ENCODE measurements around the gene APAF1.
A peak's percentile ranks its signal among the peaks of the same experiment; 100 is the strongest.

APAF1 gene

DNA sequence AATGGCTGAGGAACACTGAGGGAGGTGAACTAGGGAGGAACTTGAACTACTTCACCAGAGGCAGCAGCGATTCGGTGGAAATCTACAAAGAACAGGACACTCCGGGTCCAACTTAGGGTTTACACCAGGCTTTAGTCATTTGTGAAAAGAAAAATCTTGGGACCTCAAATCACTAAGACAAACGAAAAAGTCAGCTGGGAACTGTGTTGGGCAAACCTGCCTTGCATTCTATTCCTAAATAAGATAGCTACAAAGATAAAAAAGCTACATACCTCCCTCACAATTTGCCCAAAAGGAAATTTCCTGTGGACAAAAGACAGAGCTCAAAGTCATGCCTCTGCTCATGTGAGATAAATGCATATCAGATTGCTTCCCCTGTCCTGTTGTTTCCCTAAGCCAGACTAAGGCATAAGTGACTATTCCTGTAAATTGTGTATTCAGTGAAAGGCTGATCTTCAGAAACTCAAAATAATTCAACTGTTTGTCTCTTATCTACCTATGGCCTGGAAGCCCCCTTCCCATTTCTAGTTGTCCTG, 106.6 kb downstream of the APAF1 start:
- Histone ChIP-seq H3K36me3 (ENCODE audit: control insufficient read depth in 2 of 2, insufficient read depth in 1 of 2, low read length in 2 of 2) (no peaks in the 10 kb centered on the region), H3K4me1 (ENCODE audit: control insufficient read depth, insufficient read depth, low read length) (no peaks in the 10 kb centered on the region), H3K9me3 (ENCODE audit: control insufficient read depth, insufficient read depth, low read depth, low read length) (no peaks in the 10 kb centered on the region), H3K4me3 (ENCODE audit: low read depth, low read length) (no peak overlapping the region), H3K27ac (ENCODE audit: extremely low read depth, low read depth, low read length) (no peak overlapping the region)
- POLR2A ChIA-PET: no interaction called here
- TF ChIP-seq ZNF133 (tag by site-specific recombination; IDR thresholded peaks at IDR 0.05) (no peak), ZNF596 (tag by site-specific recombination; IDR thresholded peaks at IDR 0.05) (no peak), ZNF658 (tag by site-specific recombination; IDR thresholded peaks at IDR 0.05) (no peak), ZNF24 (tag by site-specific recombination; IDR thresholded peaks at IDR 0.05) (no peak), ZNF184 (tag by site-specific recombination; IDR thresholded peaks at IDR 0.05) (no peak), OVOL3 (tag by site-specific recombination; IDR thresholded peaks at IDR 0.05) (no peak)
- TF ChIP-seq, protein P1, sequence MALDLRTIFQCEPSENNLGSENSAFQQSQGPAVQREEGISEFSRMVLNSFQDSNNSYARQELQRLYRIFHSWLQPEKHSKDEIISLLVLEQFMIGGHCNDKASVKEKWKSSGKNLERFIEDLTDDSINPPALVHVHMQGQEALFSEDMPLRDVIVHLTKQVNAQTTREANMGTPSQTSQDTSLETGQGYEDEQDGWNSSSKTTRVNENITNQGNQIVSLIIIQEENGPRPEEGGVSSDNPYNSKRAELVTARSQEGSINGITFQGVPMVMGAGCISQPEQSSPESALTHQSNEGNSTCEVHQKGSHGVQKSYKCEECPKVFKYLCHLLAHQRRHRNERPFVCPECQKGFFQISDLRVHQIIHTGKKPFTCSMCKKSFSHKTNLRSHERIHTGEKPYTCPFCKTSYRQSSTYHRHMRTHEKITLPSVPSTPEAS (tag by site-specific recombination; IDR thresholded peaks at IDR 0.05): no peak
- TF ChIP-seq, protein P2, sequence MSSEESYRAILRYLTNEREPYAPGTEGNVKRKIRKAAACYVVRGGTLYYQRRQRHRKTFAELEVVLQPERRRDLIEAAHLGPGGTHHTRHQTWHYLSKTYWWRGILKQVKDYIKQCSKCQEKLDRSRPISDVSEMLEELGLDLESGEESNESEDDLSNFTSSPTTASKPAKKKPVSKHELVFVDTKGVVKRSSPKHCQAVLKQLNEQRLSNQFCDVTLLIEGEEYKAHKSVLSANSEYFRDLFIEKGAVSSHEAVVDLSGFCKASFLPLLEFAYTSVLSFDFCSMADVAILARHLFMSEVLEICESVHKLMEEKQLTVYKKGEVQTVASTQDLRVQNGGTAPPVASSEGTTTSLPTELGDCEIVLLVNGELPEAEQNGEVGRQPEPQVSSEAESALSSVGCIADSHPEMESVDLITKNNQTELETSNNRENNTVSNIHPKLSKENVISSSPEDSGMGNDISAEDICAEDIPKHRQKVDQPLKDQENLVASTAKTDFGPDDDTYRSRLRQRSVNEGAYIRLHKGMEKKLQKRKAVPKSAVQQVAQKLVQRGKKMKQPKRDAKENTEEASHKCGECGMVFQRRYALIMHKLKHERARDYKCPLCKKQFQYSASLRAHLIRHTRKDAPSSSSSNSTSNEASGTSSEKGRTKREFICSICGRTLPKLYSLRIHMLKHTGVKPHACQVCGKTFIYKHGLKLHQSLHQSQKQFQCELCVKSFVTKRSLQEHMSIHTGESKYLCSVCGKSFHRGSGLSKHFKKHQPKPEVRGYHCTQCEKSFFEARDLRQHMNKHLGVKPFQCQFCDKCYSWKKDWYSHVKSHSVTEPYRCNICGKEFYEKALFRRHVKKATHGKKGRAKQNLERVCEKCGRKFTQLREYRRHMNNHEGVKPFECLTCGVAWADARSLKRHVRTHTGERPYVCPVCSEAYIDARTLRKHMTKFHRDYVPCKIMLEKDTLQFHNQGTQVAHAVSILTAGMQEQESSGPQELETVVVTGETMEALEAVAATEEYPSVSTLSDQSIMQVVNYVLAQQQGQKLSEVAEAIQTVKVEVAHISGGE (tag by site-specific recombination; conservative IDR thresholded peaks at IDR 0.05; ENCODE audit: low read depth): no peak
- CTCF ChIA-PET: interaction anchor here (1.1 kb wide), 1 partner anchor 247 kb away, joined by 3 read pairs; no protein-coding TSS in a partner anchor

DNA sequence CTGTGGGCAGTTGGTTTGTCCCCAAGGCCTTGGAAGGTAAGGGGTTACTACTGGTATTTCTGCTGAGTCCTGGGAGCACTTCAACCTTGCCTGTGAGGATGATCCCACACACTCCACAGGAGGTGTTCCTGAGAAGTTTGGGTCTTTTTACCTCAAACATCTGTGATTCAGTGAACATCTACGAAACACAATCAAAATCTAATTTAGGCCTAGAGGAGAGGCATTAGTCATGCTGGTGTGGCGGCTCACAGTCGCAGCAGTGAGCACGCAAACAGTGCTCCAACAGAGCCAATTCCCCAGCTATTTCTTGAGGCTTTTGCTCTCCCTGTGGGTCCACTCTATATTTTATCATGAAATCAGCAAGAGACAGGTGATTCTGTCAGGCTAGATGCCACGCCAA, 107.6 kb downstream of the APAF1 start:
- no peak overlapping the region for H3K27ac ChIP-seq (ENCODE audit: extremely low read depth, low read depth, low read length)
- H3K4me3 ChIP-seq (ENCODE audit: low read depth, low read length): no peak overlapping the region
- CTCF ChIA-PET: interaction anchor here (0.6 to 1.6 kb wide), 4 partner anchors 9 to 82 kb away, joined by 3 to 5 read pairs (median 3); no protein-coding TSS in a partner anchor
- TF ChIP-seq ZNF16 (tag by site-specific recombination; IDR thresholded peaks at IDR 0.05; ENCODE audit: low read depth) (no peak), ZNF660 (tag by site-specific recombination; IDR thresholded peaks at IDR 0.05) (0 out of 2 replicates have a peak, but pooled peaks have one; percentile 46), ZIC2 (tag by site-specific recombination; IDR thresholded peaks at IDR 0.05) (peak; percentile 77)
- TF ChIP-seq, protein P3, sequence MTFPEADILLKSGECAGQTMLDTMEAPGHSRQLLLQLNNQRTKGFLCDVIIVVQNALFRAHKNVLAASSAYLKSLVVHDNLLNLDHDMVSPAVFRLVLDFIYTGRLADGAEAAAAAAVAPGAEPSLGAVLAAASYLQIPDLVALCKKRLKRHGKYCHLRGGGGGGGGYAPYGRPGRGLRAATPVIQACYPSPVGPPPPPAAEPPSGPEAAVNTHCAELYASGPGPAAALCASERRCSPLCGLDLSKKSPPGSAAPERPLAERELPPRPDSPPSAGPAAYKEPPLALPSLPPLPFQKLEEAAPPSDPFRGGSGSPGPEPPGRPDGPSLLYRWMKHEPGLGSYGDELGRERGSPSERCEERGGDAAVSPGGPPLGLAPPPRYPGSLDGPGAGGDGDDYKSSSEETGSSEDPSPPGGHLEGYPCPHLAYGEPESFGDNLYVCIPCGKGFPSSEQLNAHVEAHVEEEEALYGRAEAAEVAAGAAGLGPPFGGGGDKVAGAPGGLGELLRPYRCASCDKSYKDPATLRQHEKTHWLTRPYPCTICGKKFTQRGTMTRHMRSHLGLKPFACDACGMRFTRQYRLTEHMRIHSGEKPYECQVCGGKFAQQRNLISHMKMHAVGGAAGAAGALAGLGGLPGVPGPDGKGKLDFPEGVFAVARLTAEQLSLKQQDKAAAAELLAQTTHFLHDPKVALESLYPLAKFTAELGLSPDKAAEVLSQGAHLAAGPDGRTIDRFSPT (tag by site-specific recombination; IDR thresholded peaks at IDR 0.05): peak; percentile 17; the same call in 1 of the 2 replicates
- H3K9me3 ChIP-seq (ENCODE audit: control insufficient read depth, insufficient read depth, low read depth, low read length): no peaks in the 10 kb centered on the region
- no peaks in the 10 kb centered on the region for H3K4me1 ChIP-seq (ENCODE audit: control insufficient read depth, insufficient read depth, low read length)
- POLR2A ChIA-PET: no interaction called here
- H3K36me3 ChIP-seq (ENCODE audit: control insufficient read depth in 2 of 2, insufficient read depth in 1 of 2, low read length in 2 of 2): no peaks in the 10 kb centered on the region

DNA sequence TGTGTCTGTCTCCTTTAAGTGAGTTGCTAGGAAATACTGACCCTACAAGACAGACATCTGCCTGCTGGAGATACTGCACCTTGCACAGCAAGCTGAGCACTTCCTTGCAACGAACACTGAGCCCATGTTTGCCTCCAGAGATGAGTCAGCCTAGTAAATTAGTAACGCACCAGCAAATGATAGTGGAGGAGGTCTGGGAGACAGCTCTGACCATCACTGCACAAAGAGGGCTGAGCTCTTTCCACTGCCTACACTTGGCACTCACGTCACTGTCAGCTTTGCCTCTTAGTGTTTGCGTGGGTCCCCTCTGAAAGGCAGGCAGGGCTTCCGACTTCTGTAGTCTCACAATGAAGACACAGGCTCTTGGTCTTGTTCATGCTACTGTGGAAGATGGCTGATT, 109.0 kb downstream of the APAF1 start:
- Histone ChIP-seq H3K4me1 (ENCODE audit: control insufficient read depth, insufficient read depth, low read length) (no peaks in the 10 kb centered on the region), H3K27ac (ENCODE audit: extremely low read depth, low read depth, low read length) (no peak overlapping the region), H3K9me3 (ENCODE audit: control insufficient read depth, insufficient read depth, low read depth, low read length) (no peaks in the 10 kb centered on the region), H3K4me3 (ENCODE audit: low read depth, low read length) (no peak overlapping the region), H3K36me3 (ENCODE audit: control insufficient read depth in 2 of 2, insufficient read depth in 1 of 2, low read length in 2 of 2) (no peaks in the 10 kb centered on the region)
- TF ChIP-seq ZFP69B (tag by site-specific recombination; IDR thresholded peaks at IDR 0.05) (0 out of 2 replicates have a peak, but pooled peaks have one; percentile 14), GLIS2 (tag by site-specific recombination; IDR thresholded peaks at IDR 0.05) (no peak), TRIM28 (IDR thresholded peaks at IDR 0.05; ENCODE audit: borderline replicate concordance, low read length) (0 out of 2 replicates have a peak, but pooled peaks have one; percentile 22), EGR2 (tag by site-specific recombination; IDR thresholded peaks at IDR 0.05; ENCODE audit: low read depth) (peak; percentile 61), ZNF660 (tag by site-specific recombination; IDR thresholded peaks at IDR 0.05) (peak; percentile 39; the same call in 1 of the 2 replicates), ZNF366 (tag by site-specific recombination; conservative IDR thresholded peaks at IDR 0.05) (peak; percentile 77), ZBTB21 (tag by site-specific recombination; IDR thresholded peaks at IDR 0.05) (no peak), YY2 (tag by site-specific recombination; IDR thresholded peaks at IDR 0.05) (no peak), ZFHX2 (tag by site-specific recombination; conservative IDR thresholded peaks at IDR 0.05) (peak; percentile 73)
- TF ChIP-seq, protein P3 (tag by site-specific recombination; IDR thresholded peaks at IDR 0.05): 0 out of 2 replicates have a peak, but pooled peaks have one; percentile 30
- CTCF ChIA-PET: interaction anchor here (0.6 to 1.6 kb wide), 2 partner anchors 8 to 44 kb away, joined by 5 to 6 read pairs; no protein-coding TSS in a partner anchor
- POLR2A ChIA-PET: interaction anchor here (1.2 kb wide), 1 partner anchor 12 kb away, joined by 4 read pairs; no protein-coding TSS in a partner anchor
